GM10266 (cell line): ENCODE results near the gene CSTF1.

Source experiments
- DNase-seq: peaks from one replicate; pipeline ENCODE4 v3.0.0; 2012; ENCODE audit errors: extremely low spot score
- CTCF ChIP-seq: IDR thresholded peaks from 2 replicates; pipeline ENCODE4 v1.5.1; 2012; ENCODE audit warnings: mild to moderate bottlenecking, low read depth; ENCODE audit not compliant: control insufficient read depth, insufficient read depth; ENCODE audit errors: missing control alignments

The CSTF1 gene

GRCh38 chr20:56392132-56392880, at the start of gene CSTF1, which contains the start of gene AURKA:
TSS of gene CSTF1 (plus strand) at chr20:56392645. CDS start at chr20:56395553, 2,908 bp downstream.
TSS of gene AURKA (minus strand) at chr20:56392215. CDS start at chr20:56388197, 4,018 bp downstream.
- DNase-seq = peak; percentile 96
- TF ChIP-seq CTCF = no peak

DNA sequence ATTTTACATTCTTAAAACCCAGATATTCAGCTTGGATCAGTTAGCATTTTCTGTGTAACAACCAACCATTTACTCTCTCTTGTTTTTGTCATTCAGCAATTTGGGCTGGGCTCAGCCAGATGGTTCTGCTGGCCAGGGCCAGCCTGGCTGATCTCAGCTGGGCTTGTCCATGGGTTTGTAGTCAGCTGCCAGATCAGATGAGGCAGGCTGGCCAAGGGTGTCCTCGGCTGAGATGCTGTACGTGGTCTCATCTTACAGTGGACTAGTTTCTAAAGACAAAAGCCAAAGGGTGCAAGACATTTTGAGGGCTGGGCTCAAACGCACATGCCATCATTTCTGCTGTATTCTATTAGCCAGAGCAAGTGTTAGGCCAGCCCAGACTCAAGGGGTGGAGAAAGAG, 49.7 kb upstream of the CSTF1 start:
- no peak for DNase-seq
- no peak for TF ChIP-seq CTCF

- TF ChIP-seq CTCF = peak; percentile 88
- DNase-seq = peak; percentile 61
Measured at GRCh38 chr20:56343861-56344381, 48.5 kb upstream of the CSTF1 start.

DNA sequence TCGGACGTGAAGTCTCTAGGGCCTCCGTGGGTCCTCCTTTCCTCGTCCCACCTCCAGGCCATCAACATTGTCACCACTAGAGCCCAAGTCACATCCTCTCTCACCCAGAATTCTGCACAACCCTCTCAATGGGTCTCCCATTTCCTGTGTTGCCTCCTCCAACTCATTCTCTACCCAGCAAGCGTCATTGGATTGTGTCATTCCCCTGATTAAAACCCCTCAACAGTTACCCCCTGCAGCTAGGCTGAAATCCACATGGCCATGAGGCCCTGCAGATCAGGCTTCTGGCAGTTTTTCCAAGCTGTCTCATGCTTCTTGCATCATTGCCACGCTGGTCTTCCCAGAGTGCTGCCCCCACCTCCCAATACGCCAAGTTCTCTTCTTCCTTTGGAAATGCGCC, 46.5 kb upstream of the CSTF1 start:
- TF ChIP-seq CTCF = no peak
- no peak for DNase-seq

- no peak for DNase-seq
- no peak for TF ChIP-seq CTCF
Measured at GRCh38 chr20:56347628-56348304, 44.7 kb upstream of the CSTF1 start.

DNA sequence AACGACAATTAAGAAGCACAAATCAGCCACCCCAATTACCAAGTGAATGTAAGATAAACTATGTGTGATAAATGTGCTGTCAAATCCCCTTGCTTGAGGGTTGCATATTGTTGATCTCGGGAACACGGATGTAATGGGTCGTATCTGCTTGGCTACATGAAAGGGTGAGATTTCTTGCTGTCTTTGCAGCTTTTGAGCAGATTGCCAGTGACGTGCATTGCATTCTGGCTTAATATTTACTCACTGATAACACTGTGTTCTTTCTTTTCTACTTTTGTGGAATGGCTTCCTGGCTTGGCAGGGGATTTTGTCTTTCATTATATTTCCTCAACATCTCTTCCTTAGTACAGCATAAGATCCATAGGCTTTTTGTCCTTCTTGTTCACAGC, 44.1 kb upstream of the CSTF1 start:
- no peak for TF ChIP-seq CTCF
- no peak for DNase-seq

DNA sequence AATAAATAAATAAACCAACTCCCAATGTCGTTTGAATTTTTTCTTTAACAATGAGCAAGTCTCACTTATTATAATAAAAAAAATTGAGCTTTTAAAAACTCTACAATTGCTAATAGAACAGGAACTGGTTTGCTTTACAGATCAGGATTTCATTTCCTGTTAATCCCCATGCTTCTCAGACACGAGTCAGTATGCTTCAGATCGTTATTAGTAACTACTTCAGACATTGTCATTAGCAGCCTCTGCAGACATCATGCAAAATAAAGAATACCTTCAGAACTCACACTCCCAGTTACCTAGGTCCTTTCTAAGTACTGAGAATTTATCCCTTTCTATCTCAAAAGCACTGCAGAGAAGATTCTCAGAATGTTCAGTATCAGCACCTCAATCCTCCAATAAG, 43.7 kb upstream of the CSTF1 start:
- no peak for TF ChIP-seq CTCF
- DNase-seq = no peak
